MM.1S (cell line): Measurements from ENCODE around the gene ZNF410.
"Not testable (repeated sequence)": the region's sequence is repeated elsewhere in the genome, so short reads cannot be mapped to it uniquely, and the experiment has no call there.

Experiments used
- DNase-seq: peaks from one replicate; pipeline ENCODE4 v3.0.0-alpha.2; 2015
- H2AFZ ChIP-seq: fragments of 300-600 bp; sonication (generic); 2 replicates; pipeline ENCODE4 v1.6.0; 2016; ENCODE audit warnings: antibody characterized with exemption, low read length
- H3F3A ChIP-seq: fragments of 300-600 bp; sonication (generic); 2 replicates; pipeline ENCODE4 v1.6.1; 2016; ENCODE audit warnings: mild to moderate bottlenecking, antibody characterized with exemption, low read length, moderate library complexity, mixed read lengths; ENCODE audit not compliant: insufficient read depth
- H3K27ac ChIP-seq: fragments of 300-600 bp; sonication (generic); 2 replicates; pipeline ENCODE4 v1.5.1; 2016; ENCODE audit warnings: mild to moderate bottlenecking, low read length
- H3K27me3 ChIP-seq: fragments of 300-600 bp; sonication (generic); replicated peaks from 2 replicates; pipeline ENCODE4 v1.6.0; 2016; ENCODE audit warnings: low read length; ENCODE audit not compliant: insufficient read depth
- H3K36me3 ChIP-seq: fragments of 300-600 bp; sonication (generic); replicated peaks from 2 replicates; pipeline ENCODE4 v1.6.1; 2016; ENCODE audit warnings: mild to moderate bottlenecking, low read length, mixed read lengths; ENCODE audit not compliant: insufficient read depth
- H3K4me1 ChIP-seq: fragments of 300-600 bp; sonication (generic); 2 replicates; pipeline ENCODE4 v1.6.1; 2016; ENCODE audit warnings: low read length, mixed read lengths
- H3K4me2 ChIP-seq: fragments of 300-600 bp; sonication (generic); 2 replicates; pipeline ENCODE4 v1.6.0; 2016; ENCODE audit warnings: low read depth, low read length
- H3K4me3 ChIP-seq: fragments of 300-600 bp; sonication (generic); 2 replicates; pipeline ENCODE4 v1.5.1; 2016; ENCODE audit warnings: low read length, mixed read lengths
- H3K79me2 ChIP-seq: fragments of 300-600 bp; sonication (generic); 2 replicates; pipeline ENCODE4 v1.6.1; 2016; ENCODE audit warnings: mixed run types, low read length, mixed read lengths
- H3K9ac ChIP-seq: fragments of 300-600 bp; sonication (generic); 2 replicates; pipeline ENCODE4 v1.6.1; 2016; ENCODE audit warnings: low read length, mixed read lengths
- H3K9me2 ChIP-seq: fragments of 300-600 bp; sonication (generic); replicated peaks from 2 replicates; pipeline ENCODE4 v1.6.1; 2016; ENCODE audit warnings: mild to moderate bottlenecking, low read length, mixed read lengths; ENCODE audit not compliant: insufficient read depth
- H3K9me3 ChIP-seq: fragments of 300-600 bp; sonication (generic); replicated peaks from 2 replicates; pipeline ENCODE4 v1.6.1; 2016; ENCODE audit warnings: mild to moderate bottlenecking, low read length, mixed read lengths; ENCODE audit not compliant: insufficient read depth
- H4K20me1 ChIP-seq: fragments of 300-600 bp; sonication (generic); 2 replicates; pipeline ENCODE4 v1.6.1; 2016; ENCODE audit warnings: mild to moderate bottlenecking, low read length, moderate library complexity, mixed read lengths; ENCODE audit not compliant: insufficient read depth
- CTCF ChIP-seq: fragments of 300-600 bp; sonication (generic); IDR thresholded peaks from 2 replicates; pipeline ENCODE4 v1.5.1; 2016; ENCODE audit warnings: antibody characterized with exemption, low read length, mixed read lengths
- EZH2 ChIP-seq: fragments of 300-600 bp; sonication (generic); optimal IDR thresholded peaks from 2 replicates; pipeline ENCODE3; 2017; ENCODE audit warnings: low read depth, mild to moderate bottlenecking, antibody characterized with exemption, low read length, mixed read lengths
- EZH2phosphoT487 ChIP-seq: fragments of 300-600 bp; sonication (generic); IDR thresholded peaks from 2 replicates; pipeline ENCODE4 v1.6.1; 2018; ENCODE audit warnings: antibody characterized with exemption, low read length

ZNF410 gene

GRCh38 chr14:73889376-73889775 is 2.7 kb downstream of the ZNF410 start:
- no peak for TF ChIP-seq EZH2phosphoT487
- no peak for TF ChIP-seq EZH2
- TF ChIP-seq CTCF: no peak
- DNase-seq: no peak
- Histone ChIP-seq H3K9me2 (no peaks in the 10 kb centered on the region), H3K36me3 (no peaks in the 10 kb centered on the region), H4K20me1 (no peaks in the 10 kb centered on the region), H3K9me3 (no peaks in the 10 kb centered on the region), H3K27me3 (no peaks in the 10 kb centered on the region), H3K4me3 (no peak overlapping the region), H3F3A (peaks cover 3% of the 10 kb centered on the region; the same call in 1 of the 2 replicates), H3K27ac (no peak overlapping the region), H3K4me2 (no peak overlapping the region), H2AFZ (no peak overlapping the region), H3K79me2 (peaks cover 59% of the 10 kb centered on the region), H3K9ac (no peak overlapping the region), H3K4me1 (0 out of 2 replicates have a peak, but pooled peaks cover 4% of the 10 kb centered on the region)

- H3K36me3 ChIP-seq, H3K27me3 ChIP-seq, H3K9ac ChIP-seq, H3K4me3 ChIP-seq, H3K4me2 ChIP-seq, H3K9me2 ChIP-seq, H3K27ac ChIP-seq, H3K9me3 ChIP-seq, H3F3A ChIP-seq, H2AFZ ChIP-seq, H3K4me1 ChIP-seq, DNase-seq, H4K20me1 ChIP-seq: not testable (repeated sequence)
- H3K79me2 ChIP-seq: peaks cover 24% of the 10 kb centered on the region
These were observed 7.6 kb downstream of the ZNF410 start for GRCh38 chr14:73894180-73894687.

- Histone ChIP-seq H3K4me2 (no peak overlapping the region), H2AFZ (no peak overlapping the region), H3K4me1 (no peaks in the 10 kb centered on the region), H3K79me2 (peaks cover 11% of the 10 kb centered on the region), H3K9ac (no peak overlapping the region), H3K36me3 (no peaks in the 10 kb centered on the region; the same call in 1 of the 2 replicates), H3K27me3 (no peaks in the 10 kb centered on the region), H3K9me2 (no peaks in the 10 kb centered on the region), H3K27ac (no peak overlapping the region), H3K9me3 (no peaks in the 10 kb centered on the region), H3K4me3 (no peak overlapping the region), H3F3A (no peaks in the 10 kb centered on the region), H4K20me1 (no peaks in the 10 kb centered on the region)
- no peak for TF ChIP-seq EZH2phosphoT487
- no peak for TF ChIP-seq CTCF
- no peak for TF ChIP-seq EZH2
- DNase-seq: no peak
These were observed 9.3 kb downstream of the ZNF410 start for GRCh38 chr14:73895939-73896338.

- Histone ChIP-seq H3K4me2 (no peak overlapping the region), H3K79me2 (peaks cover 7% of the 10 kb centered on the region), H3K9ac (no peak overlapping the region), H3K36me3 (no peaks in the 10 kb centered on the region; the same call in 1 of the 2 replicates), H3K4me3 (no peak overlapping the region), H3K27me3 (no peaks in the 10 kb centered on the region), H3K9me2 (no peaks in the 10 kb centered on the region), H3K9me3 (no peaks in the 10 kb centered on the region), H2AFZ (no peak overlapping the region), H3F3A (no peaks in the 10 kb centered on the region), H3K4me1 (no peaks in the 10 kb centered on the region), H4K20me1 (no peaks in the 10 kb centered on the region), H3K27ac (no peak overlapping the region)
- no peak for DNase-seq
- no peak for TF ChIP-seq EZH2
- no peak for TF ChIP-seq EZH2phosphoT487
- TF ChIP-seq CTCF: no peak
These were observed 9.9 kb downstream of the ZNF410 start for GRCh38 chr14:73896521-73896920.
